ENCODE measurements around the gene AFF3.
A peak's percentile ranks its signal among the peaks of the same experiment; 100 is the strongest.

AFF3 gene

DNA sequence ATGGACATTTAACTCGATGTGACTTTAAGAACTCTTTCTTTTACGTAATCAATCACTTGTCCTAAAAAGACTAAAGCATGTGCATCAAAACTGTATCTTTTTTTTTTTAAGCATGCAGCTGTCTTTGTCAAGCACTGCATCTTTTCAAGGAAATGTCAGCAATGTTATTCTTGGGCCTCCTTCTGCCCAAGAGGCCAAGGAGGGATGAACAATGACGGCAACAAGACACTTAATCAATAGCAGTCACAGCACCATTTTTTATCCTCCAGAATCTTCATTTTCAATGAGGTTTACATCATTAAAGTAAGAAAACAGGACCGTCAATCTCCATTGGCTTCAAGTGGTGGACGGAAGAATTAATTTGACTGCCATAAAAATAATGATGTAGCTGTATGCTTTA, 253.8 kb downstream of the AFF3 start:
- H3K27ac ChIP-seq (ENCODE audit: low read depth, low read length) = no peak overlapping the region
- H3K18ac ChIP-seq (ENCODE audit: low read length) = no peak overlapping the region
- H2BK120ac ChIP-seq (ENCODE audit: insufficient read depth, low read length, poor library complexity) = no peak overlapping the region
- no peaks in the 10 kb centered on the region for H3K79me2 ChIP-seq (ENCODE audit: control insufficient read depth, insufficient read depth, low read length, poor library complexity)
- no peak overlapping the region for H2AK5ac ChIP-seq (ENCODE audit: low read length)
- no peaks in the 10 kb centered on the region for H3K4me1 ChIP-seq (ENCODE audit: control insufficient read depth in 1 of 2, insufficient read depth in 2 of 2, low read length in 2 of 2)
- no peak overlapping the region for H3K4ac ChIP-seq (ENCODE audit: low read depth, low read length)
- no peak overlapping the region for H4K91ac ChIP-seq (ENCODE audit: low read depth, low read length)
- H4K8ac ChIP-seq (ENCODE audit: low read depth, low read length) = no peak overlapping the region
- H3K79me1 ChIP-seq (ENCODE audit: low read length) = peaks cover 2% of the 10 kb centered on the region
- no peak for DNase-seq
- no peaks in the 10 kb centered on the region for H3K36me3 ChIP-seq (ENCODE audit: control insufficient read depth in 1 of 2, insufficient read depth in 2 of 2, low read length in 2 of 2)
- H2BK12ac ChIP-seq (ENCODE audit: low read length) = no peak overlapping the region
- no peak overlapping the region for H2BK5ac ChIP-seq (ENCODE audit: low read depth, low read length, poor library complexity)
- no peak overlapping the region for H4K12ac ChIP-seq (ENCODE audit: low read depth, low read length)
- H3K23ac ChIP-seq (ENCODE audit: low read length) = no peak overlapping the region
- H3K9me3 ChIP-seq (ENCODE audit: insufficient read depth, low read depth, low read length) = no peaks in the 10 kb centered on the region
- no peak overlapping the region for H3K4me2 ChIP-seq (ENCODE audit: low read length)
- no peak overlapping the region for H3K14ac ChIP-seq (ENCODE audit: low read length)
- no peak overlapping the region for H3K9ac ChIP-seq (ENCODE audit: low read length)
- no peak overlapping the region for H3K4me3 ChIP-seq (ENCODE audit: low read depth, low read length)
- WGBS (ENCODE audit: extremely low coverage, insufficient coverage, insufficient read length) = no CpG with 5 or more reads among the region's 5 CpGs
- H2AFZ ChIP-seq (ENCODE audit: insufficient read depth, low read length, poor library complexity) = no peak overlapping the region
- H3K27me3 ChIP-seq (ENCODE audit: insufficient read depth, low read length) = no peaks in the 10 kb centered on the region

DNA sequence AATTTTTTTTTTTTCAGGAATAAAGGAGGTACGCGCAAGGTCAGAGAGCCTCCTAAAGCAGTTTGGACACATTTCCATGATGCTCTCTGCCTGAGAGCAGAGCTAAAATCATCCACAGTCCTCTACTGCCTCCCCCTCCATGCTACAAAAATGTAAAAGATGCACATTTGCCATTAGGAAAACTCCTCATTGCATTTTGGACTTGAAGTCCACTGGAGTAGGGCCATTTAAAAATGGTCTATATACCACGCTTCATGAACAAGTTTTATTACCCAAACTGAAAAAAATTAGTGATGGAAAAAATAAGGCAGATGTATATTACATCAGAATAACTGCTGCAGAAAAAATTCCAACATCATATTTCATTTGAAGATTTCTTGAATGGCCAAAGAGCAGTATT, 256.0 kb downstream of the AFF3 start:
- Histone ChIP-seq H3K4me1 (ENCODE audit: control insufficient read depth in 1 of 2, insufficient read depth in 2 of 2, low read length in 2 of 2) (peaks cover 5 to 6% of the 10 kb centered on the region in 2 experiments), H3K4me3 (ENCODE audit: low read depth, low read length) (no peak overlapping the region), H3K79me1 (ENCODE audit: low read length) (no peaks in the 10 kb centered on the region), H2AK5ac (ENCODE audit: low read length) (no peak overlapping the region), H3K18ac (ENCODE audit: low read length) (no peak overlapping the region), H3K27me3 (ENCODE audit: insufficient read depth, low read length) (no peaks in the 10 kb centered on the region), H3K79me2 (ENCODE audit: control insufficient read depth, insufficient read depth, low read length, poor library complexity) (no peaks in the 10 kb centered on the region), H3K23ac (ENCODE audit: low read length) (no peak overlapping the region), H3K36me3 (ENCODE audit: control insufficient read depth in 1 of 2, insufficient read depth in 2 of 2, low read length in 2 of 2) (no peaks in the 10 kb centered on the region), H3K9ac (ENCODE audit: low read length) (no peak overlapping the region), H2BK120ac (ENCODE audit: insufficient read depth, low read length, poor library complexity) (no peak overlapping the region), H3K9me3 (ENCODE audit: insufficient read depth, low read depth, low read length) (no peaks in the 10 kb centered on the region), H2BK5ac (ENCODE audit: low read depth, low read length, poor library complexity) (no peak overlapping the region), H4K91ac (ENCODE audit: low read depth, low read length) (no peak overlapping the region), H3K4me2 (ENCODE audit: low read length) (no peak overlapping the region), H2BK12ac (ENCODE audit: low read length) (no peak overlapping the region), H4K8ac (ENCODE audit: low read depth, low read length) (no peak overlapping the region), H4K12ac (ENCODE audit: low read depth, low read length) (no peak overlapping the region), H3K27ac (ENCODE audit: low read depth, low read length) (no peak overlapping the region), H3K4ac (ENCODE audit: low read depth, low read length) (no peak overlapping the region), H3K14ac (ENCODE audit: low read length) (no peak overlapping the region), H2AFZ (ENCODE audit: insufficient read depth, low read length, poor library complexity) (no peak overlapping the region)
- DNase-seq = no peak
- WGBS (ENCODE audit: extremely low coverage, insufficient coverage, insufficient read length) = no CpG with 5 or more reads among the region's 3 CpGs

GRCh38 chr2:99883358-99883757, 259.0 kb downstream of the AFF3 start:
- Histone ChIP-seq H3K27ac (ENCODE audit: low read depth, low read length) (no peak overlapping the region), H3K18ac (ENCODE audit: low read length) (no peak overlapping the region), H2AK5ac (ENCODE audit: low read length) (no peak overlapping the region), H3K4me1 (ENCODE audit: control insufficient read depth in 1 of 2, insufficient read depth in 2 of 2, low read length in 2 of 2) (peaks cover 5 to 11% of the 10 kb centered on the region in 2 experiments), H4K12ac (ENCODE audit: low read depth, low read length) (no peak overlapping the region), H2BK5ac (ENCODE audit: low read depth, low read length, poor library complexity) (no peak overlapping the region), H3K27me3 (ENCODE audit: insufficient read depth, low read length) (no peaks in the 10 kb centered on the region), H3K79me1 (ENCODE audit: low read length) (no peaks in the 10 kb centered on the region), H4K91ac (ENCODE audit: low read depth, low read length) (no peak overlapping the region), H3K14ac (ENCODE audit: low read length) (no peak overlapping the region), H3K4me3 (ENCODE audit: low read depth, low read length) (no peak overlapping the region), H3K9me3 (ENCODE audit: insufficient read depth, low read depth, low read length) (no peaks in the 10 kb centered on the region), H2BK120ac (ENCODE audit: insufficient read depth, low read length, poor library complexity) (no peak overlapping the region), H3K36me3 (ENCODE audit: control insufficient read depth in 1 of 2, insufficient read depth in 2 of 2, low read length in 2 of 2) (no peaks in the 10 kb centered on the region), H3K4me2 (ENCODE audit: low read length) (no peak overlapping the region), H3K4ac (ENCODE audit: low read depth, low read length) (no peak overlapping the region), H3K79me2 (ENCODE audit: control insufficient read depth, insufficient read depth, low read length, poor library complexity) (no peaks in the 10 kb centered on the region), H4K8ac (ENCODE audit: low read depth, low read length) (no peak overlapping the region), H3K23ac (ENCODE audit: low read length) (no peak overlapping the region), H2AFZ (ENCODE audit: insufficient read depth, low read length, poor library complexity) (no peak overlapping the region), H3K9ac (ENCODE audit: low read length) (no peak overlapping the region), H2BK12ac (ENCODE audit: low read length) (no peak overlapping the region)
- no peak for DNase-seq
- WGBS (ENCODE audit: extremely low coverage, insufficient coverage, insufficient read length) = no CpG with 5 or more reads among the region's 4 CpGs

- Histone ChIP-seq H3K4me2 (ENCODE audit: low read length) (peak overlapping the region; percentile 15), H3K9ac (ENCODE audit: low read length) (no peak overlapping the region), H3K4ac (ENCODE audit: low read depth, low read length) (no peak overlapping the region), H4K12ac (ENCODE audit: low read depth, low read length) (no peak overlapping the region), H3K27me3 (ENCODE audit: insufficient read depth, low read length) (no peaks in the 10 kb centered on the region), H2BK12ac (ENCODE audit: low read length) (no peak overlapping the region), H3K27ac (ENCODE audit: low read depth, low read length) (no peak overlapping the region), H2AK5ac (ENCODE audit: low read length) (no peak overlapping the region), H3K23ac (ENCODE audit: low read length) (no peak overlapping the region), H4K8ac (ENCODE audit: low read depth, low read length) (no peak overlapping the region), H2BK5ac (ENCODE audit: low read depth, low read length, poor library complexity) (no peak overlapping the region), H2BK120ac (ENCODE audit: insufficient read depth, low read length, poor library complexity) (no peak overlapping the region), H3K4me1 (ENCODE audit: control insufficient read depth in 1 of 2, insufficient read depth in 2 of 2, low read length in 2 of 2) (peaks cover 5 to 11% of the 10 kb centered on the region in 2 experiments), H4K91ac (ENCODE audit: low read depth, low read length) (no peak overlapping the region), H3K36me3 (ENCODE audit: control insufficient read depth in 1 of 2, insufficient read depth in 2 of 2, low read length in 2 of 2) (no peaks in the 10 kb centered on the region), H3K14ac (ENCODE audit: low read length) (no peak overlapping the region), H2AFZ (ENCODE audit: insufficient read depth, low read length, poor library complexity) (no peak overlapping the region), H3K9me3 (ENCODE audit: insufficient read depth, low read depth, low read length) (no peaks in the 10 kb centered on the region), H3K79me1 (ENCODE audit: low read length) (no peaks in the 10 kb centered on the region), H3K79me2 (ENCODE audit: control insufficient read depth, insufficient read depth, low read length, poor library complexity) (no peaks in the 10 kb centered on the region), H3K18ac (ENCODE audit: low read length) (no peak overlapping the region), H3K4me3 (ENCODE audit: low read depth, low read length) (no peak overlapping the region)
- DNase-seq = no peak
- WGBS (ENCODE audit: extremely low coverage, insufficient coverage, insufficient read length) = no CpG with 5 or more reads among the region's 5 CpGs
These were observed 260.3 kb downstream of the AFF3 start for GRCh38 chr2:99881901-99882591.
